Endometrial microvascular endothelial cells (primary cell): ENCODE data around the gene QRFP. TPM values are rescaled to one million over a fixed set of nuclear protein-coding genes. Genes with fewer than 3 reads are reported as not detected.

Source experiments
- in situ Hi-C: cut with HindIII; loops from 2 replicates; pipeline ENCODE4 v1.10.0; 2017; ENCODE audit warnings: low sequenced_read_pairs, low pct_unique_long_range_greater_than_20kb; ENCODE audit errors: inconsistent ontology term
- total RNA-seq: library from RNA; depleted of rRNA; stranded (reverse); fragments of >200 nt; gene quantifications from one replicate; pipeline ENCODE4 v1.2.3, GENCODE V29; 2015; ENCODE audit errors: inconsistent ontology term

QRFP gene
- total RNA-seq, 1 donor from 2014 or later = not detected

DNA sequence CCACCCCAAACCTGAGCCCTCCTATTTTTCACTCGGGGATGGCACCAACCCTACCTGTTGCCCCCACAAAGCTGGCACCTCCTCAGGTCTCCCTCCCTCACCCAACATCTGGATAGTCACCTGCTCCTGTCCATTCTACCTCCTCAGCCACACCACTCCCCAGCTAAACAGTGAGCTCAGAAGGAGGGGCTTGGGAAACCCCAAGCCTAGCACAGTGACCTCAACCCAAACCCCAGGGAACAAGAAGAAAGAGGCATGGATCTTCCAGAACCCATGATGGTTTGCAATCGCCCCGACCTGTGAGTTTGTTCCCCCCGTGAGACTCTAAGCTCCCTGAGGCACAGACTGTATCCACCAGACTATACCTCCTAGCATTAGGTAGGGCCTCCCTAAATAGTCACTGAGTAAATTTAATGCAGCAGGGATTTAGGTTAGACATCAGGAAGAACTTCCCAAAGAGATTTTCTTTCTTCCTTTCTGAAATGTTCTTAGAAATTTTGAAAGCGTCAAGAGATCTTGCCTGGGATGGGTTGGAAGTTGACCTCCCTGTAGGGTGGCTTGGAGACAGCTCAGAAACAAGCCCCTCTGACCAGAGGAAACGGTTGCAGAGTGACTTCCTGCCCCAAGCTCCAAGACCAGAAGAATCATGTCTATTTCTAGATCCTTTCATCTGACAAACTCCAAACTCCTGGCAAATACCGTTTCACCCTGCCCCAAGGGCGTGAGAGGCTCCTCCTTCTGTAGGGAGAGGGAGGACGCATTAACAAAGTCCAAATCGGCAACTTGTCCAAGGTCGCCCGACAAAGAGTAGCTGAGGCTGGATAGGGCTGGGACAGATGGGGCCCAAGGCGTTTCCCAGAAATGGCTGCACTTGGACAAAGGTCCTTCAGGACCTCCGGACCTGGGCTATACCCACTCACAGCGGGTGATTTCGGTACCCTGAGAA lies 38.4 kb upstream of the QRFP start:
- in situ Hi-C loops = no loop called here

- in situ Hi-C loops = no loop called here
Measured at GRCh38 chr9:130934246-130934645, 37.6 kb upstream of the QRFP start.

GRCh38 chr9:130933114-130934046 lies 36.8 kb upstream of the QRFP start:
- in situ Hi-C loops = no loop called here

DNA sequence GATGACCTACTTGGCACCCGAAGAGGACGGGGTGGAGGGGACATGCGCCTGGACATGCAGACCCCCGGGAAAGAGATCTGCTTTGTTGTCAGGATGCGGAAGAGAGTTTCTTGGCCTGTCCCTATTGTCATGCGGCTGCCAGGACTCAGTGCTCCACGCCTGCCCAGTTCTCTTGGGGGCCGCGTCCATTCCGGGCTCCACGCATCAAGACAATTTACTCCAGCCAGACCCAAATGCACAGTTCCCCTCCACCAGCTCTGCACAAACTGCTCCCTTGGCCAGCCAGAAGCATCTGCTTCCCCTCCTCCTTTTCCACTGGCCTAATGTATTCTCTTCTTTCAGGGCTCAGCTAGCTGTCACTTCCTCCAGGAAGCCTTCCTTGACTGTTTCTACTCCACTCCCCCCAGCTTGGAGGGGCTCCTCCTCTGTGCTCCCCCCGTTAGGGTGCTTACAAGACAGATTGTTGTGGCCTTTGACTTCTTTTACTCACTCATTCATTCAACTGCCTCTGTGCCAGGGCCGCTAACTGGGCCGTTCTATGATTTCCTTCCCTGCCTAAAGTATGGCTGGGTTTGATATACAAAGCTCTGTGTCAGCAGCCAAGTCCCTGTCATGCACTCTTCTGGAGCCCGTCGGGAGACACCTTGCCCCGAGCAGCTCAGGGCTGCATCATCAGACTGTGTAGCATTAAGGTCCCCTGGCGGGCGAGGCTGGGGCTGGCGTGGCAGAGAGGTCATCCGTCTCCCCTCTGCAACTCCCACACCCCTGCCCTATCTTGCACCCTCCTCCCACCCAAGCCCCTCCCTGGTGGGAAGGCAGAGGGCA lies 35.9 kb upstream of the QRFP start:
- in situ Hi-C loops = no loop called here

- in situ Hi-C loops = no loop called here
Measured at GRCh38 chr9:130931508-130932254, 35.1 kb upstream of the QRFP start.

DNA sequence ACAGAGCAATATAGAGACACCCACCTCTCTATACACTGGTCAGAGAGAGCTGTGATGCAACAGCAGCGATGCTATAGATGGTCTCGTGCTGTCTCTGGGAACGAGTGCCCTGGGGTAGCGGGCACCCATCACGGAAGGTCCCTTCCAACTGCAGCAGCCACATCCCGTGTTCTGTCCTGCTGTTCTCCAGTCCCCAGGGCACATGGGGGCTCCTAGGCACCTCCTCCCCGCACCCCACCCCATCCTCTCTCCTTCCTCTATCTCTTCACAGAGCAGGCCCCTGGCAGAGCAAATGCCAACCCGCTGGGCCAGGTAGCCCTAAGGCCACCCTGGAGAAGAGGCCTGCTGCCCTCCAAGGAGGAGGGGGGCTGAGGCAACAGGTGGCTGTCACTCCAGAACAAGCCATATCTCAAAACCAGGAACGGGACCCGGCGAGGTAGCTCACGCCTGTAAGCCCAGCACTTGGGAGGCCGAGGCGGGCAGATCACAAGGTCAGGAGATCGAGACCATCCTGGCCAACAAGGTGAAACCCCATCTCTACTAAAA lies 34.3 kb upstream of the QRFP start:
- in situ Hi-C loops = no loop called here

DNA sequence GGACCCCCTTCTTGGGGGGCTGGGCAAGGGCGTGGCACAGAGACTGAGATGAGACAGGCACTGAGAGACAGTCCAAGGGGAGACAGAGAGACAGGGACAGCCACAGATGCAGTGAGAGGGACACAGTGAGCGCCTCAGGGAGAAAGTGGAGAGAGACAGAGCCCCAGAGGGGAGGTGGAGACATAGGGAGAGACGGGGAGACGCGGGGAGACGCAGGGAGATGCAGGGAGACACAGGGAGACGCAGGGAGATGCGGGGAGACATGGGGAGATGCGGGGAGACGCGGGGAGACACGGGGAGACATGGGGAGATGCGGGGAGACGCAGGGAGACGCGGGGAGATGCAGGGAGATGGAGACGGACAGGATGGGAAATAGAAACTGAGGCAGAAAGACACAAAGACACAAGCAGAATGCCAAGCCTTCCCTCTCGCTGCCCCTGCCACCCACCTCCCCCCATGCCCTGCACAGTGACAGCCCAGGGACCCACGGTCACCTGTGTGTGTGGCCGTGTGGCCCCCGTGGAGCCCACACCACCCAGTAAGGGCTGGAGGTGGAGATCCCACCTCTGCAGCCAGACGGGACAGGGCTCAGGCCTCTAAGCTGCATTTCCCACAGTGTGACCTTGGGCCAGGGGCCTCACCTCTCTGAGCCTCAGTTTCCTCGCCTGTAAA lies 33.7 kb upstream of the QRFP start:
- in situ Hi-C loops = no loop called here

- in situ Hi-C loops = no loop called here
Measured at GRCh38 chr9:130929571-130930038, 33.0 kb upstream of the QRFP start.

- in situ Hi-C loops = no loop called here
Measured at GRCh38 chr9:130927995-130928900, 31.6 kb upstream of the QRFP start.

DNA sequence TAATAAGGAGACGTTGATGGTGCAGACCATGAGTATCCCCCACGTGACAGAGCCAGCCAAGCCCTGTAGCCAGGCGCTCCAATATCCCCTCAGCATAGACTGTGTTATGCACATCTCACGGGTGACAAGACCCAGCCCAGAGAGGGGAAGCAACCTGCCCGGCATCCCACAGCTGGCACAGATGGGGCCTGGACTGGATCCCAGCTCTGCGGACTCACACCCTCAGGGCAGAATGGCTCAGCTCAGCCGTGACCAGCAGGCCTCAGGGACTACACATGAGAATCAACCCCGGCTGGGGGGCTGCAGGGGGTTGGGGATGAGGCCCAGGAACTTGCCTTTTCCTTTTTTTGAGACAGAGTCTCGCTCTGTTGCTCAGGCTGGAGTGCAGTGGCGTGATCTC lies 30.7 kb upstream of the QRFP start:
- in situ Hi-C loops = no loop called here

GRCh38 chr9:130925050-130925678 lies 28.6 kb upstream of the QRFP start:
- in situ Hi-C loops = no loop called here

GRCh38 chr9:130924448-130924788 lies 27.8 kb upstream of the QRFP start:
- in situ Hi-C loops = no loop called here

GRCh38 chr9:130923611-130924447 lies 27.2 kb upstream of the QRFP start:
- in situ Hi-C loops = no loop called here

DNA sequence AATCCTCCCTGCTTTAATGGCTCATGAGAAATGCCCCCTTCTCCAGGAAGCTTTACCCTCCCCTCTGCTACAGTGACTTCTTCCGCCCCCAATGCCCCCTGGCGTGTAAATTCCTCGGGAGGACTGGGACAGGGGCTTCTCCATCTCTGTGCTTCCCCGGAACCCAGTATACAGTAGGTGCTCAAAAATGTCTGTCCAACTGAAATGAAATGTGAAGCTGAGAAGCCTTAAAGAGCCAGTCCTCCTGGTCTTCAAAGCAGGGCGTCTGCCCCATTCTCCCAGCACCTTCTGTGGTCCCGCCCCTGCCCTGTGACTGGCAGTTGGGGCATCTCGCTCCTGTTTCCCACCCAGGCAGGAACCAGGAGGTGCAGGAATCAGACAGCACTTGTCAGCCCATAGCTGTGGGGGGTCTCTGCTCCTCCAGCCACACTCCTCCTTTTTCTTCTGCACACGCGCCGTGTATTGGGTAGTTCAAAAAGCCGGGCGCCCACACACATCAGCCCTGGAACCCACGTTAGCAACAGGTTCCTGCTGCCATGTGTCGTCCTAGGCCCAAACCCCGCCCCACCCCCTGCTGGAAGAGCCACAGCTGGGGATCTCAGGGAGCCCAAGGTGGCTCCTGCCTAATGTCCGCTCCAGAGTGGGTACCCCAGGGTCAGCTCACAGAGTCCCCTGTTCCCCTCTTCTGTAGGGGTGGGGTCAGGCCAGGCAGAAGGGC lies 26.4 kb upstream of the QRFP start:
- in situ Hi-C loops = no loop called here
